GM12872 (cell line): ENCODE data around the gene GLI2.

Experiments used
- TF ChIP-seq, protein P1 (sequence below): IDR thresholded peaks from 3 replicates; pipeline ENCODE4 v1.5.1; 2011; ENCODE audit warnings: low read depth, mild to moderate bottlenecking, low read length, moderate library complexity; ENCODE audit not compliant: insufficient read depth

Gene GLI2

DNA sequence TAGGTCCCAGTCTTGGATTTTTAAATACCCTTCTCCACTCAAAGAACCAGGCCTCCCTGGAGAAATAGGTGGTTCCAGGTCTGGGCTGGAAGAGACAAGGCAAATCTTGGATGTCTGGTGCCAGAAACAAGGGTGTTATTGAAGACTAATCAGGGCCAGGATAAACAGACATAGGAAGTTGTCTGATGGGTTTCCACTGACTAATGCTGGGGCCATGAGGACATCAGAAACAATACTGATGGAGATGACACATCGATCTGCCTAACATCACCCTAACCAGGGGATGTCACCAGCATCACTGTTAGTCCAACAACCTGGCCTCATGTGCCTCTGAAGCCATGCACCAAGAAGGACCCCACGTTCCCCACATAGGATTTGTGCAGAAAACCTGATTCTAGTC, 42.5 kb upstream of the GLI2 start:
- TF ChIP-seq, protein P1, sequence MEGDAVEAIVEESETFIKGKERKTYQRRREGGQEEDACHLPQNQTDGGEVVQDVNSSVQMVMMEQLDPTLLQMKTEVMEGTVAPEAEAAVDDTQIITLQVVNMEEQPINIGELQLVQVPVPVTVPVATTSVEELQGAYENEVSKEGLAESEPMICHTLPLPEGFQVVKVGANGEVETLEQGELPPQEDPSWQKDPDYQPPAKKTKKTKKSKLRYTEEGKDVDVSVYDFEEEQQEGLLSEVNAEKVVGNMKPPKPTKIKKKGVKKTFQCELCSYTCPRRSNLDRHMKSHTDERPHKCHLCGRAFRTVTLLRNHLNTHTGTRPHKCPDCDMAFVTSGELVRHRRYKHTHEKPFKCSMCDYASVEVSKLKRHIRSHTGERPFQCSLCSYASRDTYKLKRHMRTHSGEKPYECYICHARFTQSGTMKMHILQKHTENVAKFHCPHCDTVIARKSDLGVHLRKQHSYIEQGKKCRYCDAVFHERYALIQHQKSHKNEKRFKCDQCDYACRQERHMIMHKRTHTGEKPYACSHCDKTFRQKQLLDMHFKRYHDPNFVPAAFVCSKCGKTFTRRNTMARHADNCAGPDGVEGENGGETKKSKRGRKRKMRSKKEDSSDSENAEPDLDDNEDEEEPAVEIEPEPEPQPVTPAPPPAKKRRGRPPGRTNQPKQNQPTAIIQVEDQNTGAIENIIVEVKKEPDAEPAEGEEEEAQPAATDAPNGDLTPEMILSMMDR: no peak

DNA sequence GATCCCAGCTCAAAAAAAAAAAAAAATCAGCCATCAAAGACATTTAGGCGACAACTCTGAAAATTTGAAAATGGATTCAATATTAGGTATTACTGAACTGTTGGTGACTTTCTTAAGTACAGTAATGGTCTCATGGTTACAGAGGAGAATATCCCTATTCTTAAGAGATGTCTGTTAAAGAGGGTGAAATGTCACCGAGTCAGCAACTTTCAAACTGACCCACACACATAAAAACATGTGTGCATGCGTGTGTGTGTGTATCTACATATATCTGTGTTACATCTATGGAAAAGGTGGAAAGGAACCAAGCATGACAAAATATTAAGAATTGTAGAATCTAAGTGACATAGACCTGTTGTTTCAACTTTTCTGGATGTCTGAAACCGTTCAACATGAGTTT, 41.6 kb upstream of the GLI2 start:
- TF ChIP-seq, protein P1: no peak

DNA sequence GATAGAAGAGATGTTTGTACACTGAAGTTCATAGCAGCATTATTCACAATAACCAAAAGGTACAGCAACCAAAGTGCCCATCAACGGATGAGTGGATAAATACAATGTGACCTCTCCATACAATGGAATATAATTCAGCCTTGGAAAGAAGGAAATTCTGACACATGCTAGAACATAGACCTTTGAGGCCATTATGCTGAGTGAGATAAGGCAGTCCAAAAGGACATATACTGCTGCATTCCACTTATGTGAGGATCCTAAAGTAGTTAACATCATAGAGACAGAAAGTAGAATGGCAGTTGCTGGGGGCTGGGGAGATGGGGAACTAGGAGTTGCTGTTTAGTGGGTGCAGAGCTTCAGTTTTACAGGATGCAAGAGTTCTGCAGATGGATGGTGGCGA, 38.2 kb upstream of the GLI2 start:
- TF ChIP-seq, protein P1: no peak

DNA sequence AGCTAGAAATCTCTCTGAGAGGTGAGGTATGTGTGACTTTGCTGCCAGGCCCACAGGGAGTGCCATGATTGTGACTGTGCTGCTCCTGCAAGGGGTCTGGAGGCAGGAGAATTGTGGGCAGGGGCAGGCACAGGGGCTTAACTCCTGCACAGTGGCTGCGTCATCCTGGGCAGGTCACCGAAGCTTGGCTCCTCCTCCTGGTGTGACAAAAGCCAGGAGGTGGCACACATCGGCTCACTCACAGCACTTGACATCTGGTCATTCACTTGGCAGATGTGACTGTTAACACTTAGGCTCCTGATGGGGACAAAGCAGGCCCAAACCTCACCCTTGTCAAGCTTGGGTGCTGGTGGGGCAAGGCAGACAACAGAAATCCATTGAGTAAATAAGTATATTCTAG, 36.4 kb upstream of the GLI2 start:
- TF ChIP-seq, protein P1: no peak

DNA sequence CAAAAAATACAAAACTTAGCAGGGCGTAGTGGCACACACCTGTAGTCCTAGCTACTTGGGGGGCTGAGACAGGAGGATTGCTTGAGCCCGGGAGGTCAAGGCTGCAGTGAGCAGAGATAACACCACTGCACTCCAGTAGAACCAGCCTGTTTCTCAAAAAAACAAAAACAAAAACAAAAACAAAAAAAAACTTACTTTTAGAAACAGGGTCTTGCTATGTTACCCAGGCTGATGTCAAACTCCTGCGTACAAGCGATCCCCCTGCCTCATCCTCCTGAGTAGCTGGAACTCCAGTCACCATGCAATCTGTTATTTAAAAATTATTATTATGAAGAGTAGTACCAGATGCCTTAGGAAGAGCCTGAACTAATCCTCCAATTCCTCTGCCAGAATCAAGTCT, 35.0 kb upstream of the GLI2 start:
- TF ChIP-seq, protein P1: no peak

DNA sequence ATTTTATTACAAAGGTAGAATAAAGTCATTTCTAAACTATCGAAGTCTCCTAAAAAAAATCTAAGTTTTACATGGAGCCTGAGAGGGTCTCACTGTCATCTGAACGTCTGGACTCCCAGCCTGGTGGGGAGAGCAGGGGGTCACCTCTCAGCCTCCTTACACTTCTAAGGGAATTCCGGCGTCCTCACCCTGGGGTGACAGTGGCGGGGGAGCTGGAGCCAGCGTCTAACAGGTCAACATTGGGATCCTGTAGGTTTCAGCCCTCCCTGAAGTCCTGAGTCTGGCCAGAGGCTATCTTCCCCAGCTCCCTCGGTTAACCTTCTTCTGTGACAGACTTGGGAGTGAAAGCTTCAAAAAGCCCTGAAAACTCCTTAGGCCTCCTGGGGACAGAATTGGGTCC, 34.6 kb upstream of the GLI2 start:
- TF ChIP-seq, protein P1: no peak

DNA sequence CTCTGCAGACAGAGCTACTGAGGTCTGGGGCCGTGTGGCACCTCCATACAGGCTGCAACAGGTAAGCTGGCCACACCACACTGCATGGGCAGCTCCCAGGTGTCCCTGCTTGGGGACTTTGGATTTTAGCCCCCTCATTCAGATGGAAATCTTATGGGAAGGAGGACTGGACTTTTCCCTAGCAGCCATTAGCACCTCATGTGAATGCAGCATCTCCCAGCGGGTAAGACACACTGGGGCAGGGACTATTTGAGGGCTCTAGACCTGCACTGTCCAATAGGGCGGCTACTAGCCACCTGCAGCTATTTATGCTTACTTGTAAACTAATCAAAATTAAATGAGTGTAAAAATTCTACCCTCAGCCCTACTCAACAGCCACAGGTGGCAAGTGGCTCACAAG, 34.2 kb upstream of the GLI2 start:
- TF ChIP-seq, protein P1: no peak

DNA sequence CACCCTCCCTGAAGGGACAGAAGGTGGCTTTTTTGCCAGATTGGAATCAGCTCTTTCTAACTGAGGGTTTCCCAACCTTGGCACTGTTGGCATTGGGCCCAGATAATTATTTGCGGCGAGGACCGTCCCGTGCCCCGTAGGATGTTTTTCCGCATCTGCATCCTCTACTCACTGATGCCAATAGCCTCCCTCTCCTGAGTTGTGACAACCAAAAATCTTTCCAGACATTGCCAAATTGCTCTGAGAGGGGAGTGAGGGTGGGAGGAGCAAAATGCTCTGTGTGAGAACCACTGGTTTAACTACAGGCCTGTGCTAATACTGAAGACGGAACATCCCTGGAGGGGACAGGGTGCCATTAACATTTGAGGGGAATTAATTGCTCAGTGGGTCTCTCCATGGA, 33.6 kb upstream of the GLI2 start:
- TF ChIP-seq, protein P1: no peak
